Measurements from ENCODE around the gene MTFR1L. TPM values are rescaled to one million over a fixed set of nuclear protein-coding genes. Genes with fewer than 3 reads are reported as not detected.

The MTFR1L gene
- polyA plus RNA-seq, 1 of the 3 experiments (the other 2 are of a cell fraction): 53.6 TPM

DNA sequence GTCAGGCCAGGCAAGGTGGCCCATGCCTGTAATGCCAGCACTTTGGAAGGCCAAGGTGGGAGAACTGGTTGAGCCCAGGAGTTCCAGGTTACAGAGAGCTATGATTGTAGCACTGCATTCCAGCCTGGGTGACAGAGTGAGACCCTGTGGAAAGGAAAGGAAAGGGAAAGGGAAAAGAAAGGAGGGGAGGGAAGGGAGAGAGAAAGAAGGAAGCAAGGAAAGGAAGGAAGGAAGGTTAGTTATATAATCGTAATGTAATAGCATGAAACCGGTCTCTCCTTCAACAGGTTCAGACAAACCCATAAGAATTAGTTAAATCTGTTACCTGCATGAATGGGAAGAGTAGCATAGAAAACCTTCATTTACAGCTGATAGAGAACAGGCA lies 56.9 kb downstream of the MTFR1L start:
- peaks cover 13% of the 10 kb centered on the region for H3K79me2 ChIP-seq (ENCODE audit: insufficient read depth)
- POLR2A ChIA-PET: no interaction called here
- no peaks in the 10 kb centered on the region for H4K20me1 ChIP-seq (ENCODE audit: insufficient read depth)
- no peak for DNase-seq
- H3K9me3 ChIP-seq: no peaks in the 10 kb centered on the region
- no peak overlapping the region for H2AFZ ChIP-seq (ENCODE audit: low read depth)
- no peak overlapping the region for H3K4me2 ChIP-seq
- CTCF ChIA-PET: interaction anchor here (0.8 to 3.1 kb wide), 4 partner anchors 13 to 121 kb away, joined by 4 to 14 read pairs (median 6); partner anchors contain the start of gene PAFAH2
- H3F3A ChIP-seq (replicated peaks; ENCODE audit: insufficient read depth): peaks cover 13% of the 10 kb centered on the region
- no peak overlapping the region for H3K4me3 ChIP-seq (ENCODE audit: low read depth in 2 of 2, low read length in 1 of 2)
- TF ChIP-seq, protein P1, sequence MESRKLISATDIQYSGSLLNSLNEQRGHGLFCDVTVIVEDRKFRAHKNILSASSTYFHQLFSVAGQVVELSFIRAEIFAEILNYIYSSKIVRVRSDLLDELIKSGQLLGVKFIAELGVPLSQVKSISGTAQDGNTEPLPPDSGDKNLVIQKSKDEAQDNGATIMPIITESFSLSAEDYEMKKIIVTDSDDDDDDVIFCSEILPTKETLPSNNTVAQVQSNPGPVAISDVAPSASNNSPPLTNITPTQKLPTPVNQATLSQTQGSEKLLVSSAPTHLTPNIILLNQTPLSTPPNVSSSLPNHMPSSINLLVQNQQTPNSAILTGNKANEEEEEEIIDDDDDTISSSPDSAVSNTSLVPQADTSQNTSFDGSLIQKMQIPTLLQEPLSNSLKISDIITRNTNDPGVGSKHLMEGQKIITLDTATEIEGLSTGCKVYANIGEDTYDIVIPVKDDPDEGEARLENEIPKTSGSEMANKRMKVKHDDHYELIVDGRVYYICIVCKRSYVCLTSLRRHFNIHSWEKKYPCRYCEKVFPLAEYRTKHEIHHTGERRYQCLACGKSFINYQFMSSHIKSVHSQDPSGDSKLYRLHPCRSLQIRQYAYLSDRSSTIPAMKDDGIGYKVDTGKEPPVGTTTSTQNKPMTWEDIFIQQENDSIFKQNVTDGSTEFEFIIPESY (IDR thresholded peaks at IDR 0.05; ENCODE audit: borderline replicate concordance, low read depth): no peak
- no peak for TF ChIP-seq POLR2AphosphoS5 (IDR thresholded peaks at IDR 0.05; ENCODE audit: low read depth, low read length)
- no peak for TF ChIP-seq JUND (IDR thresholded peaks at IDR 0.05)
- no peak for TF ChIP-seq RFX5 (IDR thresholded peaks at IDR 0.05; ENCODE audit: low read length)
- TF ChIP-seq, protein P2, sequence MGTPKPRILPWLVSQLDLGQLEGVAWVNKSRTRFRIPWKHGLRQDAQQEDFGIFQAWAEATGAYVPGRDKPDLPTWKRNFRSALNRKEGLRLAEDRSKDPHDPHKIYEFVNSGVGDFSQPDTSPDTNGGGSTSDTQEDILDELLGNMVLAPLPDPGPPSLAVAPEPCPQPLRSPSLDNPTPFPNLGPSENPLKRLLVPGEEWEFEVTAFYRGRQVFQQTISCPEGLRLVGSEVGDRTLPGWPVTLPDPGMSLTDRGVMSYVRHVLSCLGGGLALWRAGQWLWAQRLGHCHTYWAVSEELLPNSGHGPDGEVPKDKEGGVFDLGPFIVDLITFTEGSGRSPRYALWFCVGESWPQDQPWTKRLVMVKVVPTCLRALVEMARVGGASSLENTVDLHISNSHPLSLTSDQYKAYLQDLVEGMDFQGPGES (IDR thresholded peaks at IDR 0.05; ENCODE audit: low read depth, low read length): no peak
- TF ChIP-seq TAF1 (IDR thresholded peaks at IDR 0.05; ENCODE audit: borderline replicate concordance, low read depth, low read length): no peak
- TF ChIP-seq GATA2 (CRISPR knock-in tag; IDR thresholded peaks at IDR 0.05): no peak
- no peak for TF ChIP-seq FOXM1 (IDR thresholded peaks at IDR 0.05; ENCODE audit: low read depth)
- TF ChIP-seq, protein P3, sequence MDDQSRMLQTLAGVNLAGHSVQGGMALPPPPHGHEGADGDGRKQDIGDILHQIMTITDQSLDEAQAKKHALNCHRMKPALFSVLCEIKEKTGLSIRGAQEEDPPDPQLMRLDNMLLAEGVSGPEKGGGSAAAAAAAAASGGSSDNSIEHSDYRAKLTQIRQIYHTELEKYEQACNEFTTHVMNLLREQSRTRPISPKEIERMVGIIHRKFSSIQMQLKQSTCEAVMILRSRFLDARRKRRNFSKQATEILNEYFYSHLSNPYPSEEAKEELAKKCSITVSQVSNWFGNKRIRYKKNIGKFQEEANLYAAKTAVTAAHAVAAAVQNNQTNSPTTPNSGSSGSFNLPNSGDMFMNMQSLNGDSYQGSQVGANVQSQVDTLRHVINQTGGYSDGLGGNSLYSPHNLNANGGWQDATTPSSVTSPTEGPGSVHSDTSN (IDR thresholded peaks at IDR 0.05): no peak
- TF ChIP-seq SIN3A (IDR thresholded peaks at IDR 0.05; ENCODE audit: borderline replicate concordance, low read depth, low read length): no peak
- H3K9ac ChIP-seq: no peak overlapping the region
- WGBS (ENCODE audit: low lambda C conversion rate): 91% methylated on average over 2 of the region's 2 CpGs
- peaks cover 0 to 23% of the 10 kb centered on the region in 2 experiments; a peak in 1 of 4 replicates for H3K4me1 ChIP-seq (ENCODE audit: control insufficient read depth in 1 of 2, insufficient read depth in 2 of 2, low read depth in 1 of 2, low read length in 1 of 2)
- no peaks in the 10 kb centered on the region for H3K9me2 ChIP-seq
- no peaks in the 10 kb centered on the region for H3K36me3 ChIP-seq (replicated peaks in 1 of 2; ENCODE audit: control insufficient read depth in 1 of 2, insufficient read depth in 2 of 2, low read length in 1 of 2)
- H3K27ac ChIP-seq (ENCODE audit: low read depth in 2 of 2, low read length in 1 of 2): no peak overlapping the region
- H3K27me3 ChIP-seq (ENCODE audit: insufficient read depth): no peaks in the 10 kb centered on the region

DNA sequence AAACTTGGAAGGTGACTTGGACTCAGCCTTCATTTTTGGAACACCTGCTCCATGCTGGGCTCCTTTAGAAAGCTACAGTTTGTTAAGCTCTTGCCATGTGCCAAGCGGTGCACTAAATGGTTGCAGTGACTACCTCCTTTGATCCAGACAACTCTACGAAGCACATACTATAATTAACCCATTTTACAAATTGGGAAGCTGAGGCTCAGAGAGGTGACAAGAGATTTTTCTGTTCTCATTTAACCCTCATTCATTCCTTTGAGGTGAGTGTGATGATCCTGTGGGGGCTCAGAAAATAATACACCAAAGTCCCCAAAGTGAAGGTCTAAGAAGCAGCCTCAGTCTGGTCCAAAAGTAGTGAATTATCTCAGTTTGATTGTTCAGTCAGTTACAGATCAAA lies 57.4 kb downstream of the MTFR1L start:
- WGBS (ENCODE audit: low lambda C conversion rate): 90% methylated on average over 2 of the region's 2 CpGs
- DNase-seq: no peak
- no peaks in the 10 kb centered on the region for H3K36me3 ChIP-seq (replicated peaks in 1 of 2; ENCODE audit: control insufficient read depth in 1 of 2, insufficient read depth in 2 of 2, low read length in 1 of 2)
- peaks cover 0 to 23% of the 10 kb centered on the region in 2 experiments; a peak in 1 of 4 replicates for H3K4me1 ChIP-seq (ENCODE audit: control insufficient read depth in 1 of 2, insufficient read depth in 2 of 2, low read depth in 1 of 2, low read length in 1 of 2)
- H3F3A ChIP-seq (replicated peaks; ENCODE audit: insufficient read depth): peaks cover 12% of the 10 kb centered on the region
- TF ChIP-seq ELF1 (IDR thresholded peaks at IDR 0.05) (no peak), NFIC (IDR thresholded peaks at IDR 0.05; ENCODE audit: borderline replicate concordance) (no peak), FOXM1 (IDR thresholded peaks at IDR 0.05; ENCODE audit: low read depth) (no peak), TEAD4 (IDR thresholded peaks at IDR 0.05; ENCODE audit: borderline replicate concordance, insufficient read depth) (no peak), EP300 (IDR thresholded peaks at IDR 0.05; ENCODE audit: borderline replicate concordance in 1 of 2, low read depth in 1 of 2, low read length in 1 of 2) (no peak), JUND (IDR thresholded peaks at IDR 0.05) (no peak), TCF12 (IDR thresholded peaks at IDR 0.05) (no peak), NRF1 (IDR thresholded peaks at IDR 0.05; ENCODE audit: low read depth, low read length) (no peak), EZH2phosphoT487 (IDR thresholded peaks at IDR 0.05; ENCODE audit: borderline replicate concordance, low read depth) (no peak), RAD21 (IDR thresholded peaks at IDR 0.05; ENCODE audit: low read length) (no peak)
- TF ChIP-seq, protein P4, sequence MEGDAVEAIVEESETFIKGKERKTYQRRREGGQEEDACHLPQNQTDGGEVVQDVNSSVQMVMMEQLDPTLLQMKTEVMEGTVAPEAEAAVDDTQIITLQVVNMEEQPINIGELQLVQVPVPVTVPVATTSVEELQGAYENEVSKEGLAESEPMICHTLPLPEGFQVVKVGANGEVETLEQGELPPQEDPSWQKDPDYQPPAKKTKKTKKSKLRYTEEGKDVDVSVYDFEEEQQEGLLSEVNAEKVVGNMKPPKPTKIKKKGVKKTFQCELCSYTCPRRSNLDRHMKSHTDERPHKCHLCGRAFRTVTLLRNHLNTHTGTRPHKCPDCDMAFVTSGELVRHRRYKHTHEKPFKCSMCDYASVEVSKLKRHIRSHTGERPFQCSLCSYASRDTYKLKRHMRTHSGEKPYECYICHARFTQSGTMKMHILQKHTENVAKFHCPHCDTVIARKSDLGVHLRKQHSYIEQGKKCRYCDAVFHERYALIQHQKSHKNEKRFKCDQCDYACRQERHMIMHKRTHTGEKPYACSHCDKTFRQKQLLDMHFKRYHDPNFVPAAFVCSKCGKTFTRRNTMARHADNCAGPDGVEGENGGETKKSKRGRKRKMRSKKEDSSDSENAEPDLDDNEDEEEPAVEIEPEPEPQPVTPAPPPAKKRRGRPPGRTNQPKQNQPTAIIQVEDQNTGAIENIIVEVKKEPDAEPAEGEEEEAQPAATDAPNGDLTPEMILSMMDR (IDR thresholded peaks at IDR 0.05): no peak
- TF ChIP-seq, protein P5, sequence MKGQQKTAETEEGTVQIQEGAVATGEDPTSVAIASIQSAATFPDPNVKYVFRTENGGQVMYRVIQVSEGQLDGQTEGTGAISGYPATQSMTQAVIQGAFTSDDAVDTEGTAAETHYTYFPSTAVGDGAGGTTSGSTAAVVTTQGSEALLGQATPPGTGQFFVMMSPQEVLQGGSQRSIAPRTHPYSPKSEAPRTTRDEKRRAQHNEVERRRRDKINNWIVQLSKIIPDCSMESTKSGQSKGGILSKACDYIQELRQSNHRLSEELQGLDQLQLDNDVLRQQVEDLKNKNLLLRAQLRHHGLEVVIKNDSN (IDR thresholded peaks at IDR 0.05; ENCODE audit: borderline replicate concordance, low read depth): no peak
- TF ChIP-seq, protein P2 (IDR thresholded peaks at IDR 0.05; ENCODE audit: low read depth, low read length): no peak
- no peak overlapping the region for H3K27ac ChIP-seq (ENCODE audit: low read depth in 2 of 2, low read length in 1 of 2)
- H3K4me2 ChIP-seq: no peak overlapping the region
- H2AFZ ChIP-seq (ENCODE audit: low read depth): no peak overlapping the region
- ChIA-PET POLR2A (no interaction called here), CTCF (interaction anchor here (1.6 kb wide), 1 partner anchor 13 kb away, joined by 7 read pairs; no protein-coding TSS in a partner anchor)
- H3K9ac ChIP-seq: no peak overlapping the region
- H4K20me1 ChIP-seq (ENCODE audit: insufficient read depth): no peaks in the 10 kb centered on the region
- no peak overlapping the region for H3K4me3 ChIP-seq (ENCODE audit: low read depth in 2 of 2, low read length in 1 of 2)
- H3K79me2 ChIP-seq (ENCODE audit: insufficient read depth): peaks cover 13% of the 10 kb centered on the region
- H3K27me3 ChIP-seq (ENCODE audit: insufficient read depth): no peaks in the 10 kb centered on the region
- H3K9me2 ChIP-seq: no peaks in the 10 kb centered on the region
- no peaks in the 10 kb centered on the region for H3K9me3 ChIP-seq
